ENCODE results near the gene AMPH. TPM values are rescaled to one million over a fixed set of nuclear protein-coding genes. Genes with fewer than 3 reads are reported as not detected.
"Not testable (repeated sequence)": the region's sequence is repeated elsewhere in the genome, so short reads cannot be mapped to it uniquely, and the experiment has no call there.

AMPH gene
- polyA plus RNA-seq, 1 donor (not counting 4 experiments of a cell fraction or from before 2014, with no cell fraction given) = not detected

- Histone ChIP-seq H2AFZ (ENCODE audit: control insufficient read depth, low read length) (no peak overlapping the region), H3K27ac (ENCODE audit: control insufficient read depth, insufficient read depth, low read length) (no peak overlapping the region), H3K36me3 (ENCODE audit: control insufficient read depth in 2 of 2, extremely low read depth in 1 of 2, insufficient read depth in 2 of 2, low read length in 2 of 2) (no peaks in the 10 kb centered on the region), H3K4me3 (ENCODE audit: control insufficient read depth in 2 of 3, extremely low read depth in 1 of 3, insufficient read depth in 2 of 3, low read depth in 1 of 3, low read length in 3 of 3) (no peak overlapping the region), H3K9ac (ENCODE audit: control insufficient read depth, extremely low read depth, insufficient read depth, low read length) (no peak overlapping the region), H3K27me3 (ENCODE audit: control insufficient read depth, extremely low read depth, insufficient read depth, low read length) (no peaks in the 10 kb centered on the region), H3K79me2 (ENCODE audit: control insufficient read depth, insufficient read depth, low read length) (no peaks in the 10 kb centered on the region), H3K9me3 (ENCODE audit: control insufficient read depth, low read depth, low read length) (no peaks in the 10 kb centered on the region), H4K20me1 (ENCODE audit: control insufficient read depth, extremely low read depth, insufficient read depth, low read length) (no peaks in the 10 kb centered on the region), H3K4me2 (ENCODE audit: control insufficient read depth, extremely low read depth, insufficient read depth, low read depth, low read length) (no peak overlapping the region), H3K9me1 (ENCODE audit: control insufficient read depth, extremely low read depth, insufficient read depth, low read length) (no peaks in the 10 kb centered on the region), H3K4me1 (ENCODE audit: control insufficient read depth, extremely low read depth, insufficient read depth, low read length) (no peaks in the 10 kb centered on the region)
- dilution Hi-C loops (cut with MboI; ENCODE audit: extremely low pct_ligation_motif_present, low sequenced_read_pairs) = no loop called here
- DNase-seq (ENCODE audit: low read depth, low spot score) = no peak
- no peak for FAIRE-seq
- TF ChIP-seq EZH2 (IDR thresholded peaks at IDR 0.05; ENCODE audit: low read length) = no peak
- TF ChIP-seq, protein P1, sequence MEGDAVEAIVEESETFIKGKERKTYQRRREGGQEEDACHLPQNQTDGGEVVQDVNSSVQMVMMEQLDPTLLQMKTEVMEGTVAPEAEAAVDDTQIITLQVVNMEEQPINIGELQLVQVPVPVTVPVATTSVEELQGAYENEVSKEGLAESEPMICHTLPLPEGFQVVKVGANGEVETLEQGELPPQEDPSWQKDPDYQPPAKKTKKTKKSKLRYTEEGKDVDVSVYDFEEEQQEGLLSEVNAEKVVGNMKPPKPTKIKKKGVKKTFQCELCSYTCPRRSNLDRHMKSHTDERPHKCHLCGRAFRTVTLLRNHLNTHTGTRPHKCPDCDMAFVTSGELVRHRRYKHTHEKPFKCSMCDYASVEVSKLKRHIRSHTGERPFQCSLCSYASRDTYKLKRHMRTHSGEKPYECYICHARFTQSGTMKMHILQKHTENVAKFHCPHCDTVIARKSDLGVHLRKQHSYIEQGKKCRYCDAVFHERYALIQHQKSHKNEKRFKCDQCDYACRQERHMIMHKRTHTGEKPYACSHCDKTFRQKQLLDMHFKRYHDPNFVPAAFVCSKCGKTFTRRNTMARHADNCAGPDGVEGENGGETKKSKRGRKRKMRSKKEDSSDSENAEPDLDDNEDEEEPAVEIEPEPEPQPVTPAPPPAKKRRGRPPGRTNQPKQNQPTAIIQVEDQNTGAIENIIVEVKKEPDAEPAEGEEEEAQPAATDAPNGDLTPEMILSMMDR (optimal IDR thresholded peaks at IDR 0.05 in 1 of 3, IDR thresholded peaks at IDR 0.05 in 1 of 3, conservative IDR thresholded peaks at IDR 0.05 in 1 of 3; ENCODE audit: extremely low read depth in 1 of 3, insufficient read depth in 2 of 3, low read length in 3 of 3) = no peak
These were observed 57.1 kb downstream of the AMPH start for GRCh38 chr7:38574086-38574485.

GRCh38 chr7:38571620-38572019 is 59.6 kb downstream of the AMPH start:
- DNase-seq (ENCODE audit: low read depth, low spot score); H2AFZ ChIP-seq (ENCODE audit: control insufficient read depth, low read length); FAIRE-seq; H3K79me2 ChIP-seq (ENCODE audit: control insufficient read depth, insufficient read depth, low read length); H4K20me1 ChIP-seq (ENCODE audit: control insufficient read depth, extremely low read depth, insufficient read depth, low read length); H3K36me3 ChIP-seq (ENCODE audit: control insufficient read depth in 2 of 2, extremely low read depth in 1 of 2, insufficient read depth in 2 of 2, low read length in 2 of 2); H3K27me3 ChIP-seq (ENCODE audit: control insufficient read depth, extremely low read depth, insufficient read depth, low read length); H3K9ac ChIP-seq (ENCODE audit: control insufficient read depth, extremely low read depth, insufficient read depth, low read length); H3K27ac ChIP-seq (ENCODE audit: control insufficient read depth, insufficient read depth, low read length); H3K4me2 ChIP-seq (ENCODE audit: control insufficient read depth, extremely low read depth, insufficient read depth, low read depth, low read length); H3K9me3 ChIP-seq (ENCODE audit: control insufficient read depth, low read depth, low read length); H3K4me3 ChIP-seq (ENCODE audit: control insufficient read depth in 2 of 3, extremely low read depth in 1 of 3, insufficient read depth in 2 of 3, low read depth in 1 of 3, low read length in 3 of 3); H3K9me1 ChIP-seq (ENCODE audit: control insufficient read depth, extremely low read depth, insufficient read depth, low read length); dilution Hi-C loops (cut with MboI; ENCODE audit: extremely low pct_ligation_motif_present, low sequenced_read_pairs); H3K4me1 ChIP-seq (ENCODE audit: control insufficient read depth, extremely low read depth, insufficient read depth, low read length): not testable (repeated sequence)

- Histone ChIP-seq H3K9ac (ENCODE audit: control insufficient read depth, extremely low read depth, insufficient read depth, low read length) (no peak overlapping the region), H3K4me2 (ENCODE audit: control insufficient read depth, extremely low read depth, insufficient read depth, low read depth, low read length) (no peak overlapping the region), H3K27me3 (ENCODE audit: control insufficient read depth, extremely low read depth, insufficient read depth, low read length) (no peaks in the 10 kb centered on the region), H3K79me2 (ENCODE audit: control insufficient read depth, insufficient read depth, low read length) (no peaks in the 10 kb centered on the region), H3K9me1 (ENCODE audit: control insufficient read depth, extremely low read depth, insufficient read depth, low read length) (no peaks in the 10 kb centered on the region), H3K36me3 (ENCODE audit: control insufficient read depth in 2 of 2, extremely low read depth in 1 of 2, insufficient read depth in 2 of 2, low read length in 2 of 2) (no peaks in the 10 kb centered on the region), H3K4me1 (ENCODE audit: control insufficient read depth, extremely low read depth, insufficient read depth, low read length) (no peaks in the 10 kb centered on the region), H3K27ac (ENCODE audit: control insufficient read depth, insufficient read depth, low read length) (no peak overlapping the region), H3K4me3 (ENCODE audit: control insufficient read depth in 2 of 3, extremely low read depth in 1 of 3, insufficient read depth in 2 of 3, low read depth in 1 of 3, low read length in 3 of 3) (no peak overlapping the region), H4K20me1 (ENCODE audit: control insufficient read depth, extremely low read depth, insufficient read depth, low read length) (no peaks in the 10 kb centered on the region), H3K9me3 (ENCODE audit: control insufficient read depth, low read depth, low read length) (no peaks in the 10 kb centered on the region), H2AFZ (ENCODE audit: control insufficient read depth, low read length) (no peak overlapping the region)
- DNase-seq (ENCODE audit: low read depth, low spot score) (no peak), FAIRE-seq (no peak)
- dilution Hi-C loops (cut with MboI; ENCODE audit: extremely low pct_ligation_motif_present, low sequenced_read_pairs) = no loop called here
- no peak for TF ChIP-seq EZH2 (IDR thresholded peaks at IDR 0.05; ENCODE audit: low read length)
- TF ChIP-seq, protein P1 (optimal IDR thresholded peaks at IDR 0.05 in 1 of 3, IDR thresholded peaks at IDR 0.05 in 1 of 3, conservative IDR thresholded peaks at IDR 0.05 in 1 of 3; ENCODE audit: extremely low read depth in 1 of 3, insufficient read depth in 2 of 3, low read length in 3 of 3) = no peak
These were observed 62.7 kb downstream of the AMPH start for GRCh38 chr7:38568497-38568896.
